BE2C (cell line): ENCODE measurements around the gene MCU.

Experiments
- DNase-seq: peaks from one replicate; pipeline ENCODE4 v3.0.0-alpha.2; 2020
- H3K27me3 ChIP-seq: fragments of 250-450 bp; sonication (Bioruptor Pico); 2 replicates; pipeline ENCODE4 v1.5.1; 2020; ENCODE audit warnings: mild to moderate bottlenecking
- H3K36me3 ChIP-seq: fragments of 250-450 bp; sonication (Bioruptor Pico); 2 replicates; pipeline ENCODE4 v1.5.1; 2020; ENCODE audit warnings: mild to moderate bottlenecking
- H3K4me1 ChIP-seq: fragments of 250-450 bp; sonication (Bioruptor Pico); 2 replicates; pipeline ENCODE4 v1.5.1; 2020
- H3K4me3 ChIP-seq: 2 replicates; pipeline ENCODE4 v1.5.1; 2011; ENCODE audit warnings: low read depth, low read length
- H3K9me3 ChIP-seq: fragments of 250-450 bp; sonication (Bioruptor Pico); 2 replicates; pipeline ENCODE4 v1.5.1; 2020
- TF ChIP-seq, protein P1 (sequence below): IDR thresholded peaks from 2 replicates; pipeline ENCODE4 v1.5.1; 2012; ENCODE audit warnings: mild to moderate bottlenecking, low read depth, low read length

The MCU gene

GRCh38 chr10:72784551-72785351 lies 92.8 kb downstream of the MCU start:
- H3K9me3 ChIP-seq: no peaks in the 10 kb centered on the region
- H3K4me1 ChIP-seq: 0 out of 2 replicates have a peak, but pooled peaks cover 3% of the 10 kb centered on the region
- H3K4me3 ChIP-seq: no peak overlapping the region
- TF ChIP-seq, protein P1, sequence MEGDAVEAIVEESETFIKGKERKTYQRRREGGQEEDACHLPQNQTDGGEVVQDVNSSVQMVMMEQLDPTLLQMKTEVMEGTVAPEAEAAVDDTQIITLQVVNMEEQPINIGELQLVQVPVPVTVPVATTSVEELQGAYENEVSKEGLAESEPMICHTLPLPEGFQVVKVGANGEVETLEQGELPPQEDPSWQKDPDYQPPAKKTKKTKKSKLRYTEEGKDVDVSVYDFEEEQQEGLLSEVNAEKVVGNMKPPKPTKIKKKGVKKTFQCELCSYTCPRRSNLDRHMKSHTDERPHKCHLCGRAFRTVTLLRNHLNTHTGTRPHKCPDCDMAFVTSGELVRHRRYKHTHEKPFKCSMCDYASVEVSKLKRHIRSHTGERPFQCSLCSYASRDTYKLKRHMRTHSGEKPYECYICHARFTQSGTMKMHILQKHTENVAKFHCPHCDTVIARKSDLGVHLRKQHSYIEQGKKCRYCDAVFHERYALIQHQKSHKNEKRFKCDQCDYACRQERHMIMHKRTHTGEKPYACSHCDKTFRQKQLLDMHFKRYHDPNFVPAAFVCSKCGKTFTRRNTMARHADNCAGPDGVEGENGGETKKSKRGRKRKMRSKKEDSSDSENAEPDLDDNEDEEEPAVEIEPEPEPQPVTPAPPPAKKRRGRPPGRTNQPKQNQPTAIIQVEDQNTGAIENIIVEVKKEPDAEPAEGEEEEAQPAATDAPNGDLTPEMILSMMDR: no peak
- no peaks in the 10 kb centered on the region for H3K36me3 ChIP-seq
- DNase-seq: peak; percentile 12
- no peaks in the 10 kb centered on the region for H3K27me3 ChIP-seq

DNA sequence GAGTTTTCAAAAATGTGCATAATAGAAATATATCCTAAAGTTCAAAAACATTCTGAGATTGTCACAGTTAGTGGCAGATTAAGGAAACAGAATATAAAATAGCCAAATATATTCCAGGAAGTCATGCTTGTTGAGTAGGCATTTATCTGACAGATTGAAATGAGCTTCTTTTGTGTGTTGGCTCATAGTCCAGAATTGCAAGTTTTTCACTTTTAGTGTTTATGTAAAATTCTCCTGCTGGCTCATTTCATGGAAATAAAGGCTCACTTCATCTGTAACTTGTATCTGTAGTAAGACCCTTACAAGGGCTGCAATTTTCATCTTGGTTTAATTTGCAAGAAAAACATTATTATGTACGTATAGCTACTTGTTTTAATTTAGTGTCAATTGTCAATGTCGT lies 93.5 kb downstream of the MCU start:
- no peaks in the 10 kb centered on the region for H3K9me3 ChIP-seq
- H3K4me1 ChIP-seq: peaks cover 3% of the 10 kb centered on the region; the same call in 1 of the 2 replicates
- no peak for DNase-seq
- H3K27me3 ChIP-seq: no peaks in the 10 kb centered on the region
- TF ChIP-seq, protein P1: no peak
- H3K36me3 ChIP-seq: no peaks in the 10 kb centered on the region
- no peak overlapping the region for H3K4me3 ChIP-seq

DNA sequence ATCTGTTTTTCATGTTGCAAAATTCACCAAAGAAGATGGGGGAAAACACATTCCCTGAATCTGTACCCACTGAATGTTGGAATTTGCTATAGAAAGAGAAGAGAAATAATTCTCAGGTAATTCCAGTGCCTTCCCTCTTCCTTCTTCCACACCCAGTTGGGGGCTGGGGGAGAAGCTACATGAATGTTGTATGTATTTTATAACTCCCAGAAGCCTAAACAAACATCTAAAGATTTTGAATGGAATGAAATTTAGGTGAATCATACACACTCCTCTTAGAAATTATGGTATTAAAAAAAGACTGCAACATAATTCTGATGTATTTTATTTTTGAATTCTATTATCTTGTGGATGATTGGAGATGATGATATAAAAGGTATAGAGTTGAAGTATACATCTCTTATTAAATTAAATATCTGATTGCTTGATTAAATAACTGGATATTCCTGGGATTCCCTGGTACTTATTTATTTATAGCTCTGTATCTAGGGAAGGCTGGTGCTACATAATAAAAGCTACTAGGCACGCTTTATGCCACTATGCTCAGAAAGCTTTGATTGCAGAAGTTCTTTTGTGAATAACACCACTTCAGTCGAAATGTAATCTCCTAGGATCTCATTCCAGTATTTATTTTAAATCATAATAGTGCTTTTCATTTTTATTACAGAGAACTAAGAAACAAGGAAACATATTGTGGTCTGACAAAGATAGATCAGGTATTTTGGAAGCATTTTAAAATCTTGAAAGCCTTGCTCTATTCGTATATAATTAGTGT lies 98.5 kb downstream of the MCU start:
- Histone ChIP-seq H3K36me3 (no peaks in the 10 kb centered on the region), H3K27me3 (no peaks in the 10 kb centered on the region), H3K4me1 (no peaks in the 10 kb centered on the region; the same call in 1 of the 2 replicates), H3K9me3 (no peaks in the 10 kb centered on the region), H3K4me3 (no peak overlapping the region)
- DNase-seq: no peak
- TF ChIP-seq, protein P1: no peak

GRCh38 chr10:72792288-72792687 lies 100.3 kb downstream of the MCU start:
- TF ChIP-seq, protein P1: no peak
- no peak for DNase-seq
- no peak overlapping the region for H3K4me3 ChIP-seq

GRCh38 chr10:72793752-72794151 lies 101.8 kb downstream of the MCU start:
- Histone ChIP-seq H3K27me3 (no peaks in the 10 kb centered on the region), H3K4me3 (no peak overlapping the region), H3K4me1 (no peaks in the 10 kb centered on the region; the same call in 1 of the 2 replicates), H3K36me3 (no peaks in the 10 kb centered on the region), H3K9me3 (no peaks in the 10 kb centered on the region)
- TF ChIP-seq, protein P1: no peak
- DNase-seq: no peak

More at GRCh38 chr10:72792288-72792687, 100.3 kb downstream of the MCU start:
- no peaks in the 10 kb centered on the region; the same call in 1 of the 2 replicates for H3K4me1 ChIP-seq
- H3K36me3 ChIP-seq: no peaks in the 10 kb centered on the region
- no peaks in the 10 kb centered on the region for H3K27me3 ChIP-seq
- no peaks in the 10 kb centered on the region for H3K9me3 ChIP-seq
